GM23338 (cell line): Measurements from ENCODE around the gene MAP7D3. TPM values are rescaled to one million over a fixed set of nuclear protein-coding genes. Genes with fewer than 3 reads are reported as not detected.
"Not testable (repeated sequence)": the region's sequence is repeated elsewhere in the genome, so short reads cannot be mapped to it uniquely, and the experiment has no call there.

Experiments
- ATAC-seq: fragments of 200-7000 bp; cut with Tn5 transposase; 3 replicates; pipeline ENCODE4 v1.9.1; 2020
- DNase-seq: peaks from one replicate; pipeline ENCODE4 v3.0.0-alpha.2; 2015; ENCODE audit warnings: low spot score
- H2AFZ ChIP-seq: fragments of 200-600 bp; sonication (generic); 2 replicates; pipeline ENCODE4 v1.8.0; 2016; ENCODE audit warnings: antibody characterized with exemption, mild to moderate bottlenecking, moderate library complexity
- H3F3A ChIP-seq: fragments of 200-600 bp; sonication (generic); replicated peaks from 2 replicates; pipeline ENCODE4 v1.8.0; 2017; ENCODE audit warnings: antibody characterized with exemption, mixed run types, low read depth
- H3K27ac ChIP-seq: fragments of 200-600 bp; sonication (generic); 2 replicates; pipeline ENCODE4 v1.6.1; 2016; ENCODE audit warnings: low read depth
- H3K27me3 ChIP-seq: fragments of 200-600 bp; sonication (generic); 2 replicates; pipeline ENCODE4 v1.8.0; 2016; ENCODE audit warnings: mild to moderate bottlenecking, mixed run types, moderate library complexity; ENCODE audit not compliant: insufficient read depth
- H3K36me3 ChIP-seq: fragments of 200-600 bp; sonication (generic); 2 replicates; pipeline ENCODE4 v1.8.0; 2016; ENCODE audit warnings: mild to moderate bottlenecking; ENCODE audit not compliant: insufficient read depth
- H3K4me1 ChIP-seq: fragments of 200-600 bp; sonication (generic); 2 replicates; pipeline ENCODE4 v1.8.0; 2016; ENCODE audit warnings: mild to moderate bottlenecking, moderate library complexity; ENCODE audit not compliant: insufficient read depth
- H3K4me2 ChIP-seq: fragments of 200-600 bp; sonication (generic); 2 replicates; pipeline ENCODE4 v1.7.1; 2017; ENCODE audit warnings: mixed run types
- H3K4me3 ChIP-seq: fragments of 200-600 bp; sonication (generic); 2 replicates; pipeline ENCODE4 v1.6.1; 2016; ENCODE audit warnings: mixed run types
- H3K79me2 ChIP-seq: fragments of 200-600 bp; sonication (generic); replicated peaks from 2 replicates; pipeline ENCODE4 v1.8.0; 2017; ENCODE audit warnings: mild to moderate bottlenecking; ENCODE audit not compliant: insufficient read depth
- H3K9me2 ChIP-seq: fragments of 200-600 bp; sonication (generic); 2 replicates; pipeline ENCODE4 v1.8.0; 2017; ENCODE audit not compliant: insufficient read depth
- H4K20me1 ChIP-seq: fragments of 200-600 bp; sonication (generic); replicated peaks from 2 replicates; pipeline ENCODE4 v1.8.0; 2017; ENCODE audit warnings: mild to moderate bottlenecking; ENCODE audit not compliant: insufficient read depth
- H3K27ac Mint-ChIP-seq: 2 replicates; pipeline ENCODE4 v1.8.0; 2020; ENCODE audit warnings: inconsistent platforms, mild to moderate bottlenecking, moderate library complexity, mixed read lengths
- H3K27me3 Mint-ChIP-seq: 3 replicates; pipeline ENCODE4 v1.8.0; 2022; ENCODE audit warnings: low read depth, mild to moderate bottlenecking, moderate library complexity, mixed read lengths, inconsistent platforms; ENCODE audit not compliant: insufficient read depth, poor library complexity
- H3K36me3 Mint-ChIP-seq: 3 replicates; pipeline ENCODE4 v1.8.0; 2021; ENCODE audit warnings: low read depth, mild to moderate bottlenecking, inconsistent platforms, moderate library complexity, mixed read lengths
- H3K4me1 Mint-ChIP-seq: 3 replicates; pipeline ENCODE4 v1.8.0; 2020; ENCODE audit warnings: mild to moderate bottlenecking, inconsistent platforms, mixed read lengths
- H3K4me3 Mint-ChIP-seq: 3 replicates; pipeline ENCODE4 v1.8.0; 2021; ENCODE audit warnings: moderate library complexity, mild to moderate bottlenecking, inconsistent platforms, mixed read lengths
- H3K9me3 Mint-ChIP-seq: 3 replicates; pipeline ENCODE4 v1.8.0; 2020; ENCODE audit warnings: moderate library complexity, mild to moderate bottlenecking, inconsistent platforms, mixed read lengths
- CREB1 ChIP-seq: fragments of 250-450 bp; sonication (Bioruptor Pico); IDR thresholded peaks from 2 replicates; pipeline ENCODE4 v1.5.0; 2020; ENCODE audit warnings: low read depth, mild to moderate bottlenecking, moderate library complexity
- CTCF ChIP-seq, 2 experiments: fragments of 200-600 bp in 1 of 2; sonication (generic) in 1 of 2; conservative IDR thresholded peaks; 2 replicates each; pipeline versions ENCODE4 v1.5.1 to v1.6.1; 2016 to 2017; ENCODE audit warnings: antibody characterized with exemption in 2 of 2, low read depth in 2 of 2, mild to moderate bottlenecking in 2 of 2, moderate library complexity in 1 of 2
- ETS1 ChIP-seq: IDR thresholded peaks from 2 replicates; pipeline ENCODE4 v1.6.1; 2016; ENCODE audit warnings: antibody characterized with exemption
- EZH2 ChIP-seq: fragments of 200-600 bp; sonication (generic); IDR thresholded peaks from one replicate; pipeline ENCODE4 v1.8.0; 2017; ENCODE audit warnings: antibody characterized with exemption, mild to moderate bottlenecking, low read depth; ENCODE audit not compliant: unreplicated experiment
- EZH2phosphoT487 ChIP-seq: fragments of 200-600 bp; sonication (generic); IDR thresholded peaks from one replicate; pipeline ENCODE4 v1.8.1; 2018; ENCODE audit warnings: antibody characterized with exemption; ENCODE audit not compliant: unreplicated experiment
- NANOG ChIP-seq: IDR thresholded peaks from 2 replicates; pipeline ENCODE4 v1.6.1; 2016; ENCODE audit warnings: antibody characterized with exemption, borderline replicate concordance
- ZNF114 ChIP-seq: fragments of 250-450 bp; sonication (Bioruptor Pico); IDR thresholded peaks from 2 replicates; pipeline ENCODE4 v1.5.0; 2020; ENCODE audit warnings: mild to moderate bottlenecking, moderate library complexity
- ZNF331 ChIP-seq: fragments of 250-450 bp; sonication (Bioruptor Pico); IDR thresholded peaks from 2 replicates; pipeline ENCODE4 v1.5.0; 2020; ENCODE audit warnings: low read depth, mild to moderate bottlenecking, moderate library complexity
- polyA plus RNA-seq: library from polyadenylated mRNA; unstranded; fragments of >200 nt; fragmentation: Nextera tagmentation; extraction: Ambion mirVana; gene quantifications from 2 replicates; pipeline ENCODE4 v1.2.1, GENCODE V29; 2016
- total RNA-seq: library from RNA; depleted of rRNA; stranded (reverse); fragments of >200 nt; shearing (Covaris generic); gene quantifications from 2 replicates; pipeline ENCODE4 v1.2.3, GENCODE V29; 2014

Gene MAP7D3
- total and polyA plus RNA-seq, 2 experiments from 2014 or later, result 14.5 to 33.4 TPM

- not testable (repeated sequence) for H3K9me3 Mint-ChIP-seq, ATAC-seq, H3K27ac ChIP-seq, H3K9me2 ChIP-seq, H3K4me2 ChIP-seq, H3K36me3 ChIP-seq, H3K27ac Mint-ChIP-seq, H3K36me3 Mint-ChIP-seq, H3K4me3 Mint-ChIP-seq, H4K20me1 ChIP-seq, DNase-seq, H3K4me3 ChIP-seq, H2AFZ ChIP-seq, H3K27me3 Mint-ChIP-seq, H3F3A ChIP-seq, H3K27me3 ChIP-seq
- Histone ChIP-seq H3K4me1 (peaks cover 19% of the 10 kb centered on the region), H3K79me2 (peaks cover 18% of the 10 kb centered on the region)
- H3K4me1 Mint-ChIP-seq, result peaks cover 55% of the 10 kb centered on the region
Measured at GRCh38 chrX:136167989-136168388, 83.2 kb downstream of the MAP7D3 start.

DNA sequence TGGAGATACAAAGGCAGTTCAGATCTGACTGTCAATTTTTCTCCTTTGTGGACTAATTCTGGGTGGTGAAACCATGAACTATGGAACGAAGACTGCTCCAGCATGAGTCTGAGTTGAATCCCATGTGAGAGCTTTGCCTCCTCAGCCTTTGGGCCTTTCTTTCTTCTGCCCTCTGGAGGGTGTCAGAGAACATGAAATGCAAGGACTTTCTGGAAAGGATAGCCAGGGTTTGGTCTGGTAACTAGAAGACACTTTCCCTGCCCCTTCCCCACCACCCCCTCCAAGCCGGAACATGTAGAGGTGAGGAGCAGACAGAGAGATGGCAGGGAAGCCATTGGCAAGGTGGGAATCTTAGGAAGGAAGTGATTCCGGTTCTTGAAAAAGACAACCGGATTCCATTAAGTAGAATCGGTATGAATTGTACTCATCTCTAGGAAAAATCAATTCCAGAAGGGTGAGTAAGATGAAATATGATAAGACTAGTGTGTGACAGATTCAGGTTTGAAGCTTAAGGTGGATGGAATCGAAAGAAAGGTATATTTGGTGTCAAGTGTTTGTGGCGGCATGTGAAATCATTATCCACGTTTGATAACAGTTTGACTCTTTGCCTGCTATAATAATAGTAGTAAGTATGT is 84.9 kb downstream of the MAP7D3 start:
- Mint-ChIP-seq H3K27ac (peak overlapping the region; percentile 9; the same call in 1 of the 2 replicates), H3K4me1 (peaks cover 56% of the 10 kb centered on the region), H3K9me3 (no peaks in the 10 kb centered on the region), H3K36me3 (no peaks in the 10 kb centered on the region), H3K27me3 (peaks cover 4% of the 10 kb centered on the region), H3K4me3 (no peak overlapping the region)
- peaks cover 19% of the 10 kb centered on the region for H3K4me1 ChIP-seq
- no peak overlapping the region; the same call in 1 of the 2 replicates for H3K4me2 ChIP-seq
- no peak for TF ChIP-seq ETS1
- no peak for TF ChIP-seq NANOG
- peak; percentile 14 to 52; a peak in 3 of 4 replicates for TF ChIP-seq CTCF (conservative IDR thresholded peaks at IDR 0.05; ENCODE audit: low read depth in 2 of 2)
- no peak for TF ChIP-seq EZH2phosphoT487
- no peaks in the 10 kb centered on the region for H3K36me3 ChIP-seq
- H4K20me1 ChIP-seq, result no peaks in the 10 kb centered on the region
- DNase-seq (peak; percentile 30), ATAC-seq (peak; percentile 30)
- no peaks in the 10 kb centered on the region for H3K9me2 ChIP-seq
- no peaks in the 10 kb centered on the region for H3K27me3 ChIP-seq
- no peak overlapping the region for H2AFZ ChIP-seq
- no peaks in the 10 kb centered on the region for H3F3A ChIP-seq
- peaks cover 18% of the 10 kb centered on the region for H3K79me2 ChIP-seq
- no peak overlapping the region for H3K27ac ChIP-seq
- no peak overlapping the region for H3K4me3 ChIP-seq

- Histone ChIP-seq H3K36me3 (no peaks in the 10 kb centered on the region), H3K4me1 (peaks cover 19% of the 10 kb centered on the region), H3K27ac (no peak overlapping the region), H3K4me3 (no peak overlapping the region), H3K27me3 (no peaks in the 10 kb centered on the region), H3K79me2 (peaks cover 23% of the 10 kb centered on the region), H3K4me2 (peak overlapping the region; percentile 18), H3F3A (no peaks in the 10 kb centered on the region), H4K20me1 (no peaks in the 10 kb centered on the region), H2AFZ (no peak overlapping the region), H3K9me2 (no peaks in the 10 kb centered on the region)
- ATAC-seq (no peak), DNase-seq (peak; percentile 32)
- H3K9me3 Mint-ChIP-seq, result no peaks in the 10 kb centered on the region
- no peak overlapping the region for H3K4me3 Mint-ChIP-seq
- H3K4me1 Mint-ChIP-seq, result peaks cover 51% of the 10 kb centered on the region
- H3K27ac Mint-ChIP-seq, result no peak overlapping the region
- H3K27me3 Mint-ChIP-seq, result peaks cover 4% of the 10 kb centered on the region
- H3K36me3 Mint-ChIP-seq, result no peaks in the 10 kb centered on the region
- TF ChIP-seq EZH2 (no peak), ZNF114 (CRISPR knock-in tag) (no peak), EZH2phosphoT487 (no peak), CTCF (conservative IDR thresholded peaks at IDR 0.05; ENCODE audit: low read depth in 2 of 2) (no peak), CREB1 (CRISPR knock-in tag) (no peak), ETS1 (no peak), ZNF331 (no peak)
Measured at GRCh38 chrX:136165406-136165805, 85.8 kb downstream of the MAP7D3 start.
